HepG2 (cell line): ENCODE results near the gene RSPH9. TPM values are rescaled to one million over a fixed set of nuclear protein-coding genes. Genes with fewer than 3 reads are reported as not detected.

ENCODE experiments used
- FOXO1 ChIP-seq: sonication (generic); formaldehyde crosslinking; IDR thresholded peaks from 2 replicates; pipeline ENCODE4 v1.4.0; 2020; ENCODE audit warnings: missing genetic modification reagents
- GTF2F1 ChIP-seq: fragments of 150-350 bp; IDR thresholded peaks from 2 replicates; pipeline ENCODE4 v1.6.1; 2014; ENCODE audit warnings: low read length
- HCFC1 ChIP-seq: fragments of 150-350 bp; IDR thresholded peaks from 2 replicates; pipeline ENCODE4 v1.6.1; 2014; ENCODE audit warnings: low read depth, low read length
- HMG20A ChIP-seq: IDR thresholded peaks from 2 replicates; pipeline ENCODE4 v1.6.1; 2016; ENCODE audit warnings: borderline replicate concordance
- IRX3 ChIP-seq: sonication (generic); formaldehyde crosslinking; IDR thresholded peaks from 2 replicates; pipeline ENCODE4 v1.8.1; 2023; ENCODE audit warnings: mild to moderate bottlenecking, low read depth, missing genetic modification reagents, borderline replicate concordance
- KDM4B ChIP-seq: sonication (generic); formaldehyde crosslinking; IDR thresholded peaks from 2 replicates; pipeline ENCODE4 v1.4.0; 2020; ENCODE audit warnings: missing genetic modification reagents
- MXI1 ChIP-seq: IDR thresholded peaks from 3 replicates; pipeline ENCODE4 v1.6.1; 2012; ENCODE audit warnings: low read depth, low read length, inconsistent platforms, borderline replicate concordance
- SATB2 ChIP-seq: sonication (generic); formaldehyde crosslinking; IDR thresholded peaks from 2 replicates; pipeline ENCODE4 v1.5.0; 2020; ENCODE audit warnings: missing genetic modification reagents
- SETDB1 ChIP-seq: sonication (generic); formaldehyde crosslinking; IDR thresholded peaks from 2 replicates; pipeline ENCODE4 v1.5.1; 2020; ENCODE audit warnings: missing genetic modification reagents, mild to moderate bottlenecking, borderline replicate concordance
- SMARCC2 ChIP-seq: fragments of 450-650 bp; IDR thresholded peaks from 2 replicates; pipeline ENCODE4 v1.6.1; 2017; ENCODE audit warnings: antibody characterized with exemption, mild to moderate bottlenecking
- TGIF2 ChIP-seq: IDR thresholded peaks from 2 replicates; pipeline ENCODE4 v1.6.1; 2016; ENCODE audit warnings: control low read depth, missing compliant biosample characterization
- ZBTB7B ChIP-seq: sonication (generic); formaldehyde crosslinking; IDR thresholded peaks from 2 replicates; pipeline ENCODE4 v1.4.0; 2020; ENCODE audit warnings: missing genetic modification reagents
- ZNF124 ChIP-seq: sonication (generic); formaldehyde crosslinking; IDR thresholded peaks from 2 replicates; pipeline ENCODE4 v1.4.0; 2020; ENCODE audit warnings: missing genetic modification reagents
- ZNF670 ChIP-seq: sonication (generic); formaldehyde crosslinking; IDR thresholded peaks from 2 replicates; pipeline ENCODE4 v1.8.0; 2022; ENCODE audit warnings: mild to moderate bottlenecking, missing genetic modification reagents, borderline replicate concordance
- ZNF75D ChIP-seq: sonication (generic); formaldehyde crosslinking; IDR thresholded peaks from 2 replicates; pipeline ENCODE4 v1.8.1; 2023; ENCODE audit warnings: missing genetic modification reagents, mild to moderate bottlenecking, borderline replicate concordance
- ZSCAN21 ChIP-seq: sonication (generic); formaldehyde crosslinking; IDR thresholded peaks from 2 replicates; pipeline ENCODE4 v1.8.0; 2022; ENCODE audit warnings: mild to moderate bottlenecking, missing genetic modification reagents, moderate library complexity, borderline replicate concordance
- polyA plus RNA-seq, 8 experiments: library from polyadenylated mRNA; depleted of rRNA in 3 of 8; stranded (reverse) in 7 of 8; unstranded in 1 of 8; fragments of >200 nt; fragmentation: Illumina TruSeq in 4 of 8; extraction: Trizol in 4 of 8; gene quantifications; 2 replicates each; pipeline versions ENCODE4 v1.2.1 to v1.2.3, GENCODE V29; 2011 to 2016; ENCODE audit warnings: low read depth in 4 of 8, missing spikeins in 1 of 8, mixed read lengths in 1 of 8; ENCODE audit not compliant: insufficient read depth in 1 of 8
- total RNA-seq, 5 experiments: library from RNA; depleted of rRNA; stranded (reverse); fragments of >200 nt; fragmentation: Illumina TruSeq; extraction: Trizol; gene quantifications; 2 replicates each; pipeline ENCODE4 v1.2.3, GENCODE V29; 2016; ENCODE audit warnings: low read depth in 1 of 5
- TF ChIP-seq, protein P1 (sequence below): sonication (generic); formaldehyde crosslinking; IDR thresholded peaks from 2 replicates; pipeline ENCODE4 v1.5.1; 2020; ENCODE audit warnings: mild to moderate bottlenecking, moderate library complexity, missing genetic modification reagents
- TF ChIP-seq, protein P2 (sequence below): sonication (generic); formaldehyde crosslinking; conservative IDR thresholded peaks from 2 replicates; pipeline ENCODE4 v1.8.1; 2023; ENCODE audit warnings: missing genetic modification reagents
- TF ChIP-seq, protein P3 (sequence below), 2 experiments: sonication (generic) in 1 of 2; formaldehyde crosslinking in 1 of 2; IDR thresholded peaks; 2 replicates each; pipeline versions ENCODE4 v1.5.1 to v1.6.1; 2011 to 2020; ENCODE audit warnings: borderline replicate concordance in 1 of 2, low read depth in 1 of 2, low read length in 1 of 2, mild to moderate bottlenecking in 1 of 2, missing genetic modification reagents in 1 of 2, moderate library complexity in 1 of 2
- TF ChIP-seq, protein P4 (sequence below): sonication (generic); formaldehyde crosslinking; IDR thresholded peaks from 2 replicates; pipeline ENCODE4 v1.4.0; 2020; ENCODE audit warnings: missing genetic modification reagents

RSPH9 gene
- total and polyA plus RNA-seq, 2 of the 13 experiments (the other 11 are each of a cell fraction or from before 2014, with no cell fraction given): 0.04 TPM; not detected in 1

DNA sequence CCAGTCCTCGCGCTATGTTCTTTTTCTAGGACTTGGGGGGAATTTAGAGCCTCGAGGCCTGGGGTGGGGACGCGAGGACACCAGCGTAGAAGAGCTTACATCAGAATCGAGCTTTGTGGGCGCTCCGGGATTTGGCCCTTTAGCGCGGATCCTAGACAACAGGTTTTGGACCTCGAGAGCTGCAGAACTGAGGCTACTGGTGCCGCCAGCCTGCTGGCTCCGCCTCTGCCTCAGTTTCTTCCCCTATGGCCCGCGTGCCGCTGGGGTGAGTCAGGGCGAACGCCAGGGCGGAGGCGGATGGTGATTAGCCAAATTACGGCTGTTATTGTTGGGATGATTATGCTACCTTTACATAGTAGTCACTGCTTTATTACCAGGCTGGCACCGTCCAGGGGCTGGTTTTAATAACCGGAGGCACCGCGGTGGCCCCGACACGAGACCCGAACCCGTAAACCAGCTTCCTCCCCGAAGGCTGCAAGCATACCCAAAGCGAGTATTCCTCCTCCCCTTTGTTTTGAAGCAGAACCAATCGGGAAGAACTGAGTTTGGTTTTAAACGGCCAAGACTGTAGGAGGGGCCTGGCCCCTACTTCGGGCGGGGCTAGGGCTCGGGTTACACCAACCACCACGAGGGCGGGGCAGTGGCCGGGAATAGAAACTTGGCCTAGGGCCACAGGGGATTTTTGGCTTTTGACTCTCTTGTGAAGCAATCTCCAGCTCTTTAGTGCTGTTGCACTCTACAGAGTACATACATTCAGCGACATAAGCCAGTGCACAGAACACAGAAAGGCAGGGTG, 15.1 kb upstream of the RSPH9 start (continued):
- TF ChIP-seq, protein P1, sequence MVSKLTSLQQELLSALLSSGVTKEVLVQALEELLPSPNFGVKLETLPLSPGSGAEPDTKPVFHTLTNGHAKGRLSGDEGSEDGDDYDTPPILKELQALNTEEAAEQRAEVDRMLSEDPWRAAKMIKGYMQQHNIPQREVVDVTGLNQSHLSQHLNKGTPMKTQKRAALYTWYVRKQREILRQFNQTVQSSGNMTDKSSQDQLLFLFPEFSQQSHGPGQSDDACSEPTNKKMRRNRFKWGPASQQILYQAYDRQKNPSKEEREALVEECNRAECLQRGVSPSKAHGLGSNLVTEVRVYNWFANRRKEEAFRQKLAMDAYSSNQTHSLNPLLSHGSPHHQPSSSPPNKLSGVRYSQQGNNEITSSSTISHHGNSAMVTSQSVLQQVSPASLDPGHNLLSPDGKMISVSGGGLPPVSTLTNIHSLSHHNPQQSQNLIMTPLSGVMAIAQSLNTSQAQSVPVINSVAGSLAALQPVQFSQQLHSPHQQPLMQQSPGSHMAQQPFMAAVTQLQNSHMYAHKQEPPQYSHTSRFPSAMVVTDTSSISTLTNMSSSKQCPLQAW: peak; percentile 79; the same call in 1 of the 2 replicates
- TF ChIP-seq MXI1 (peak; percentile 71; the same call in 1 of the 3 replicates), GTF2F1 (no peak; the same call in 1 of the 2 replicates), HCFC1 (no peak), ZNF124 (CRISPR knock-in tag) (no peak), ZNF75D (CRISPR knock-in tag) (no peak), KDM4B (CRISPR knock-in tag) (peak; percentile 79; the same call in 1 of the 2 replicates), HMG20A (CRISPR knock-in tag) (0 out of 2 replicates have a peak, but pooled peaks have one; percentile 60), ZBTB7B (CRISPR knock-in tag) (peak; percentile 0), IRX3 (CRISPR knock-in tag) (peak; percentile 36; the same call in 1 of the 2 replicates), FOXO1 (CRISPR knock-in tag) (0 out of 2 replicates have a peak, but pooled peaks have one; percentile 0), SMARCC2 (no peak), TGIF2 (peak; percentile 33), SETDB1 (CRISPR knock-in tag) (no peak), SATB2 (CRISPR knock-in tag) (peak; percentile 84; the same call in 1 of the 2 replicates), ZNF670 (no peak), ZSCAN21 (CRISPR knock-in tag) (peak; percentile 71; the same call in 1 of the 2 replicates)
- TF ChIP-seq, protein P2, sequence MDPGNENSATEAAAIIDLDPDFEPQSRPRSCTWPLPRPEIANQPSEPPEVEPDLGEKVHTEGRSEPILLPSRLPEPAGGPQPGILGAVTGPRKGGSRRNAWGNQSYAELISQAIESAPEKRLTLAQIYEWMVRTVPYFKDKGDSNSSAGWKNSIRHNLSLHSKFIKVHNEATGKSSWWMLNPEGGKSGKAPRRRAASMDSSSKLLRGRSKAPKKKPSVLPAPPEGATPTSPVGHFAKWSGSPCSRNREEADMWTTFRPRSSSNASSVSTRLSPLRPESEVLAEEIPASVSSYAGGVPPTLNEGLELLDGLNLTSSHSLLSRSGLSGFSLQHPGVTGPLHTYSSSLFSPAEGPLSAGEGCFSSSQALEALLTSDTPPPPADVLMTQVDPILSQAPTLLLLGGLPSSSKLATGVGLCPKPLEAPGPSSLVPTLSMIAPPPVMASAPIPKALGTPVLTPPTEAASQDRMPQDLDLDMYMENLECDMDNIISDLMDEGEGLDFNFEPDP (CRISPR knock-in tag): 0 out of 2 replicates have a peak, but pooled peaks have one; percentile 88
- TF ChIP-seq, protein P3, sequence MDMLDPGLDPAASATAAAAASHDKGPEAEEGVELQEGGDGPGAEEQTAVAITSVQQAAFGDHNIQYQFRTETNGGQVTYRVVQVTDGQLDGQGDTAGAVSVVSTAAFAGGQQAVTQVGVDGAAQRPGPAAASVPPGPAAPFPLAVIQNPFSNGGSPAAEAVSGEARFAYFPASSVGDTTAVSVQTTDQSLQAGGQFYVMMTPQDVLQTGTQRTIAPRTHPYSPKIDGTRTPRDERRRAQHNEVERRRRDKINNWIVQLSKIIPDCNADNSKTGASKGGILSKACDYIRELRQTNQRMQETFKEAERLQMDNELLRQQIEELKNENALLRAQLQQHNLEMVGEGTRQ (IDR thresholded peaks at IDR 0.05; ENCODE audit: low read depth, low read length): no peak
- TF ChIP-seq, protein P3 (CRISPR knock-in tag; IDR thresholded peaks at IDR 0.05; ENCODE audit: borderline replicate concordance): 0 out of 2 replicates have a peak, but pooled peaks have one; percentile 28
- TF ChIP-seq, protein P4, sequence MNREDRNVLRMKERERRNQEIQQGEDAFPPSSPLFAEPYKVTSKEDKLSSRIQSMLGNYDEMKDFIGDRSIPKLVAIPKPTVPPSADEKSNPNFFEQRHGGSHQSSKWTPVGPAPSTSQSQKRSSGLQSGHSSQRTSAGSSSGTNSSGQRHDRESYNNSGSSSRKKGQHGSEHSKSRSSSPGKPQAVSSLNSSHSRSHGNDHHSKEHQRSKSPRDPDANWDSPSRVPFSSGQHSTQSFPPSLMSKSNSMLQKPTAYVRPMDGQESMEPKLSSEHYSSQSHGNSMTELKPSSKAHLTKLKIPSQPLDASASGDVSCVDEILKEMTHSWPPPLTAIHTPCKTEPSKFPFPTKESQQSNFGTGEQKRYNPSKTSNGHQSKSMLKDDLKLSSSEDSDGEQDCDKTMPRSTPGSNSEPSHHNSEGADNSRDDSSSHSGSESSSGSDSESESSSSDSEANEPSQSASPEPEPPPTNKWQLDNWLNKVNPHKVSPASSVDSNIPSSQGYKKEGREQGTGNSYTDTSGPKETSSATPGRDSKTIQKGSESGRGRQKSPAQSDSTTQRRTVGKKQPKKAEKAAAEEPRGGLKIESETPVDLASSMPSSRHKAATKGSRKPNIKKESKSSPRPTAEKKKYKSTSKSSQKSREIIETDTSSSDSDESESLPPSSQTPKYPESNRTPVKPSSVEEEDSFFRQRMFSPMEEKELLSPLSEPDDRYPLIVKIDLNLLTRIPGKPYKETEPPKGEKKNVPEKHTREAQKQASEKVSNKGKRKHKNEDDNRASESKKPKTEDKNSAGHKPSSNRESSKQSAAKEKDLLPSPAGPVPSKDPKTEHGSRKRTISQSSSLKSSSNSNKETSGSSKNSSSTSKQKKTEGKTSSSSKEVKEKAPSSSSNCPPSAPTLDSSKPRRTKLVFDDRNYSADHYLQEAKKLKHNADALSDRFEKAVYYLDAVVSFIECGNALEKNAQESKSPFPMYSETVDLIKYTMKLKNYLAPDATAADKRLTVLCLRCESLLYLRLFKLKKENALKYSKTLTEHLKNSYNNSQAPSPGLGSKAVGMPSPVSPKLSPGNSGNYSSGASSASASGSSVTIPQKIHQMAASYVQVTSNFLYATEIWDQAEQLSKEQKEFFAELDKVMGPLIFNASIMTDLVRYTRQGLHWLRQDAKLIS (CRISPR knock-in tag): no peak
